Measurements from ENCODE around the gene PTPRQ.

PTPRQ gene

GRCh38 chr12:80598004-80598606, 154.1 kb downstream of the PTPRQ start:
- H3K4me3 ChIP-seq (ENCODE audit: control insufficient read depth, low read depth, low read length) = no peak overlapping the region
- peak; percentile 90 for DNase-seq (ENCODE audit: low read depth)
- peak; percentile 53 for TF ChIP-seq CTCF (conservative IDR thresholded peaks at IDR 0.05; ENCODE audit: control insufficient read depth, insufficient read depth, low read depth, low read length)

GRCh38 chr12:80602455-80602854, 158.4 kb downstream of the PTPRQ start:
- TF ChIP-seq CTCF (conservative IDR thresholded peaks at IDR 0.05; ENCODE audit: control insufficient read depth, insufficient read depth, low read depth, low read length) = no peak
- no peak for DNase-seq (ENCODE audit: low read depth)
- no peak overlapping the region for H3K4me3 ChIP-seq (ENCODE audit: control insufficient read depth, low read depth, low read length)

GRCh38 chr12:80607361-80608135, 163.5 kb downstream of the PTPRQ start:
- TF ChIP-seq CTCF (conservative IDR thresholded peaks at IDR 0.05; ENCODE audit: control insufficient read depth, insufficient read depth, low read depth, low read length) = peak; percentile 13
- H3K4me3 ChIP-seq (ENCODE audit: control insufficient read depth, low read depth, low read length) = no peak overlapping the region
- no peak for DNase-seq (ENCODE audit: low read depth)

GRCh38 chr12:80617733-80618132, 173.7 kb downstream of the PTPRQ start:
- no peak for TF ChIP-seq CTCF (conservative IDR thresholded peaks at IDR 0.05; ENCODE audit: control insufficient read depth, insufficient read depth, low read depth, low read length)
- DNase-seq (ENCODE audit: low read depth) = no peak
- no peak overlapping the region for H3K4me3 ChIP-seq (ENCODE audit: control insufficient read depth, low read depth, low read length)

- no peak for TF ChIP-seq CTCF (conservative IDR thresholded peaks at IDR 0.05; ENCODE audit: control insufficient read depth, insufficient read depth, low read depth, low read length)
- H3K4me3 ChIP-seq (ENCODE audit: control insufficient read depth, low read depth, low read length) = no peak overlapping the region
- DNase-seq (ENCODE audit: low read depth) = no peak
Observed at GRCh38 chr12:80620281-80620680, 176.2 kb downstream of the PTPRQ start.

GRCh38 chr12:80622271-80622670, 178.2 kb downstream of the PTPRQ start:
- H3K4me3 ChIP-seq (ENCODE audit: control insufficient read depth, low read depth, low read length) = no peak overlapping the region
- TF ChIP-seq CTCF (conservative IDR thresholded peaks at IDR 0.05; ENCODE audit: control insufficient read depth, insufficient read depth, low read depth, low read length) = peak; percentile 37
- DNase-seq (ENCODE audit: low read depth) = peak; percentile 50
